Left ventricle myocardium inferior (tissue), 1 donor: ENCODE data around the gene IPCEF1. TPM values are rescaled to one million over a fixed set of nuclear protein-coding genes. Genes with fewer than 3 reads are reported as not detected.

Experiments
- DNase-seq: peaks from one replicate; pipeline ENCODE4 v3.0.0-alpha.2; 2020
- H3K27ac ChIP-seq: fragments of 200-600 bp; replicated peaks from 2 replicates; pipeline ENCODE4 v1.8.0; 2021
- H3K27me3 ChIP-seq: fragments of 200-600 bp; 2 replicates; pipeline ENCODE4 v1.8.0; 2021; ENCODE audit warnings: low read depth
- H3K36me3 ChIP-seq: fragments of 200-600 bp; 2 replicates; pipeline ENCODE4 v1.8.0; 2021
- H3K4me1 ChIP-seq: fragments of 200-600 bp; 2 replicates; pipeline ENCODE4 v1.8.0; 2021
- H3K4me3 ChIP-seq: fragments of 200-600 bp; 2 replicates; pipeline ENCODE4 v1.8.0; 2021; ENCODE audit warnings: mild to moderate bottlenecking, moderate library complexity
- H3K9me3 ChIP-seq: fragments of 200-600 bp; replicated peaks from 2 replicates; pipeline ENCODE4 v1.8.0; 2021
- intact Hi-C: fragments of 100-400 bp; cut with micrococcal nuclease; formaldehyde crosslinking; loops from one replicate; pipeline ENCODE4 v1.11.0; 2022
- total RNA-seq: library from RNA; stranded (reverse); fragmentation: NEBNext Ultra II Directional; extraction: Animal tissue kit (Norgen Biotek cat#: 25700); gene quantifications from one replicate; pipeline ENCODE4 v1.2.1, GENCODE V29; 2021
- TF ChIP-seq, protein P1 (sequence below): fragments of 200-600 bp; IDR thresholded peaks from 2 replicates; pipeline ENCODE4 v1.8.0; 2021; ENCODE audit warnings: antibody characterized with exemption, mild to moderate bottlenecking, borderline replicate concordance
- donor health status: DM: no; HTN: yes; CAD: no; lungs with severe emphysema.

IPCEF1 gene
- total RNA-seq, 1 donor from 2014 or later = 1.7 TPM

DNA sequence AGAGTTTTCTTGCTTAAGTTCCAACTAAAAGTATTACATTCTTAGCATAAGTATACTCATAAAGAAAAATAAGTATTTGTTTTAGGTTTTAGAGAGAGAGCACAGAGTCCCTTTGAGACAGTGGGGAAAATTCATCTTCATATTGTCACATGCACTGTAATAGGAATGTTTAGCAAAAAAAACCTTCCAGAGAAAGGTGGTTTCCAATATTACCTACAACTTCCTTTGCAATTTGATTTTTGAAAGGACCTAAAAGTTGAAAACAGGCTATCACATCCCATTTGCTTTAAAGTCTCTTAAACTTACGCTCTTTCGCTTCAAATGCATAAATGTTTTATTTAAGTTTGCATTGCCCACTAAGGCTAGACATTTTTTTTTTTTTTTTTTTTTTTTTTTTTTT is 231.2 kb downstream of the IPCEF1 start:
- Histone ChIP-seq H3K4me1 (no peaks in the 10 kb centered on the region), H3K27ac (no peak overlapping the region), H3K36me3 (no peaks in the 10 kb centered on the region), H3K4me3 (no peak overlapping the region), H3K9me3 (peaks cover 13% of the 10 kb centered on the region), H3K27me3 (peaks cover 8% of the 10 kb centered on the region)
- TF ChIP-seq, protein P1, sequence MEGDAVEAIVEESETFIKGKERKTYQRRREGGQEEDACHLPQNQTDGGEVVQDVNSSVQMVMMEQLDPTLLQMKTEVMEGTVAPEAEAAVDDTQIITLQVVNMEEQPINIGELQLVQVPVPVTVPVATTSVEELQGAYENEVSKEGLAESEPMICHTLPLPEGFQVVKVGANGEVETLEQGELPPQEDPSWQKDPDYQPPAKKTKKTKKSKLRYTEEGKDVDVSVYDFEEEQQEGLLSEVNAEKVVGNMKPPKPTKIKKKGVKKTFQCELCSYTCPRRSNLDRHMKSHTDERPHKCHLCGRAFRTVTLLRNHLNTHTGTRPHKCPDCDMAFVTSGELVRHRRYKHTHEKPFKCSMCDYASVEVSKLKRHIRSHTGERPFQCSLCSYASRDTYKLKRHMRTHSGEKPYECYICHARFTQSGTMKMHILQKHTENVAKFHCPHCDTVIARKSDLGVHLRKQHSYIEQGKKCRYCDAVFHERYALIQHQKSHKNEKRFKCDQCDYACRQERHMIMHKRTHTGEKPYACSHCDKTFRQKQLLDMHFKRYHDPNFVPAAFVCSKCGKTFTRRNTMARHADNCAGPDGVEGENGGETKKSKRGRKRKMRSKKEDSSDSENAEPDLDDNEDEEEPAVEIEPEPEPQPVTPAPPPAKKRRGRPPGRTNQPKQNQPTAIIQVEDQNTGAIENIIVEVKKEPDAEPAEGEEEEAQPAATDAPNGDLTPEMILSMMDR = no peak
- DNase-seq = no peak
- intact Hi-C loops = no loop called here

DNA sequence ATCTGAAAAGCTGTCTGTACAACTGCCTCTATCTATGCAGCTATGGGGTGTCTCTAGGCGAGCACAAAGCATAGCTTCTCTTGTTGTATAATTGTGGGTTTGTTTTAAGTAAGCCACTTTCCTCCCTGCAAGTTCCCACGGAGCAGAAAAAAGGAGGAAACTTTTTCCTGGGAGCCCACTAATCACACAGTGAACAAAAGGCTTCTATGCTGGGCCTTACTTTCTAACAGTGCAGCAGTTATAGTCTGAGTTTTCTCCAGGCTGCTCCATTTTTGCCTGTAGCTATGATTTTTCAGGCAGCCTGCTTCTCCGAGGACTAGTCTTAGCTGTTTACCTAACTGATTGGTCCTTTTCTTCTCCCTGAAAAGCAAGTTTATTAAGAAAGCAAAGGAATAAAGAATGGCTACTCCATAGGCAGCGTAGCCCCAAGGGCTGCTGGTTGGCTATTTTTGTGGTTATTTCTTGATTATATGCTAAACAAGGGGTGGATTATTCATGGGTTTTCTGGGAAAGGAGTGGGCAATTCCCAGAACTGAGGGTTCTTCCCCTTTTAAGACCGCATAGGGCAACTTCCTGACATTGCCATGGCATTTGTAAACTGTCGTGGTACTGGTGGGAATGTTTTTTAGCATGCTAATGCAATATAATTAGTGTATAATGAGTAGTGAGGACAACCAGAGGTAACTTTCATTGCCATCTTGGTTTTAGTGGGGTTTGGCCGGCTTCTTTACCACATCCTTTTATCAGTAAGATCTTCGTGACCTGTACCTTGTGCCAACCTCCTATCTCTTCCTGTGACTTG is 233.2 kb downstream of the IPCEF1 start:
- H3K9me3 ChIP-seq = peaks cover 18% of the 10 kb centered on the region
- intact Hi-C loops = no loop called here
- no peak overlapping the region for H3K4me3 ChIP-seq
- no peaks in the 10 kb centered on the region for H3K36me3 ChIP-seq
- DNase-seq = no peak
- peaks cover 8% of the 10 kb centered on the region for H3K27me3 ChIP-seq
- no peak overlapping the region for H3K27ac ChIP-seq
- H3K4me1 ChIP-seq = no peaks in the 10 kb centered on the region
- TF ChIP-seq, protein P1 = no peak

DNA sequence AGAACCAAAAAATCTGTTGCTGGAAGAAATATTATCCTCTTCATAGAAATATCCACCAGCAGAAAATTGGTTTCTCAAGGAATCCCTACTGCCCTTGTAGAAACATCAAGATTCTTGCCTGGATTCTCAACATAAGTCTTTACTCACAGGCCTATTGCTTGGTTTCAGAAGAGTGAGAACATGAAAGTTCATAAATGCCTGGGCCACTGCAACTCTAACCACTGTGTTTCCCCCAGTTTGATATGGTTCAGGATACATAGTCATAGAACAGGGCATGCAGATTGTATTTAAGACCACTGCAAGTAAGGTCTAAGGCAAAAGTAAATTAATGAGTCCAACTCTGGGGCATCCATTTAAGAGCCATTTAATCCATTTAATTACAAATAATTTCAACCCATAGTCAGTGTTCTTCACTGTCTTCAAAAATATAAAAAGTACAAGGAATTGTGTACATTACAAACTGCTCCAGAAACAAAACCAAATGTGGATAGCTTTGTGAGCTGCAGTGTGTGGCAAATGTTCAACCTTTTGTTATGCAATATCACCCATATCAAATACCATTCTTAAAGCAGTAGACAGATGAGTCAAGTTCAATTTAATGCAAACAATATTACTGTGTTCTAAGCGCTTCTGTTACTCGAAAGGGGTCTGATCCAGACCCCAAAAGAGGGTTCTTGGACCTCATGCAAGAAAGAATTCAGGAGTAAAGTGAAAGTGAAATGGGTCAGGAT is 234.2 kb downstream of the IPCEF1 start:
- Histone ChIP-seq H3K4me1 (no peaks in the 10 kb centered on the region), H3K9me3 (peaks cover 18% of the 10 kb centered on the region), H3K36me3 (no peaks in the 10 kb centered on the region), H3K27me3 (peaks cover 8% of the 10 kb centered on the region), H3K4me3 (no peak overlapping the region), H3K27ac (no peak overlapping the region)
- no peak for DNase-seq
- intact Hi-C loops = no loop called here
- TF ChIP-seq, protein P1 = no peak

DNA sequence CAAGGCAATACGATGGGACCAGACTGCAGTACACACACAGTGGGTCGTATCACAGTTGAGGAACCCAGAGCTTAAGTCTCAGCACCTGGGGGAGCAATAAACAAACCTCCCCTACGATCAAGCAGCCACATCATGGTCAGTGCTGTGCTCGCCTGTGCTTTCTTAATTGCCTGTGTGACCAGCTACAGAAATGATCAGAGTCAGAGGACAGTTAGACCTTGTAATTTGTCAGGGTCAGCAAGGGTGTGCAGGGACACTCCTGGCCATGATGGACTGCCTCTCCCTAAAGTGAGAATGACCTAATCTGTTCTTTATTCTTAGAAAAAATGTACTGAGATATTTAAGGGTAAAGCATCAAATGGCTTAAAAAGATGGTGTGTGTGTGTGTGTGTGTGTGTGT is 239.1 kb downstream of the IPCEF1 start:
- TF ChIP-seq, protein P1 = no peak
- intact Hi-C loops = no loop called here
- Histone ChIP-seq H3K27me3 (peaks cover 13% of the 10 kb centered on the region), H3K4me1 (no peaks in the 10 kb centered on the region), H3K36me3 (no peaks in the 10 kb centered on the region), H3K9me3 (peaks cover 6% of the 10 kb centered on the region), H3K4me3 (no peak overlapping the region), H3K27ac (no peak overlapping the region)
- DNase-seq = no peak

DNA sequence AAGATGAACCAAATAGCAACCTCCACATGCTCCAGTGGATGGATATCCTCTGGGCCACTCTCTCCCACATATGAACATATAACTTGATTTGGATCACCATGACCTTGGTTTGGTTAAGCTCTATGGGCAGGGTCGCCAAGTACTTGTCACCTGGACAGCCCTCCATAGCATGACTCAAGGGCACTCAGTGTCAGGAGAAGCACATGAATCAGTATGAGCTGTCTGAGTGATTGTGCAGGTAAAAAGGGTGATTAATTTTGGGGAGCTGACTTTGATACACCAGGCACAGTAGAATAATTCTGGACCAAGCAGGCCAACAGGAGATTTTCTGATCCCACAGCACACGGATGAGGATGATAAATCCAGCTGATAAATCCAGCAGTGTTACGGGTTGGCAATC is 243.2 kb downstream of the IPCEF1 start:
- no peaks in the 10 kb centered on the region for H3K4me1 ChIP-seq
- H3K36me3 ChIP-seq = no peaks in the 10 kb centered on the region
- peaks cover 13% of the 10 kb centered on the region for H3K27me3 ChIP-seq
- no peak overlapping the region for H3K27ac ChIP-seq
- intact Hi-C loops = no loop called here
- DNase-seq = no peak
- H3K4me3 ChIP-seq = no peak overlapping the region
- TF ChIP-seq, protein P1 = no peak
- H3K9me3 ChIP-seq = no peaks in the 10 kb centered on the region
